ENCODE results near the gene RASAL2. TPM values are rescaled to one million over a fixed set of nuclear protein-coding genes. Genes with fewer than 3 reads are reported as not detected.
A peak's percentile ranks its signal among the peaks of the same experiment; 100 is the strongest.

The RASAL2 gene
- total RNA-seq, 1 experiment from 2014 or later = 22.2 TPM

GRCh38 chr1:178066296-178066907 lies 27.5 kb upstream of the RASAL2 start:
- H3K14ac ChIP-seq (ENCODE audit: insufficient read depth, low read length) = no peak overlapping the region
- no CpG with 5 or more reads among the region's 8 CpGs for WGBS (ENCODE audit: extremely low coverage, insufficient read length, low lambda C conversion rate)
- no peak overlapping the region for H4K91ac ChIP-seq (ENCODE audit: insufficient read length, low read depth, low read length)
- no peak for TF ChIP-seq CTCF (conservative IDR thresholded peaks at IDR 0.05)
- Mint-ChIP-seq H3K4me3 (no peak overlapping the region), H3K27ac (no peak overlapping the region), H3K36me3 (ENCODE audit: insufficient read depth in 1 of 3, low read depth in 3 of 3) (no peaks in the 10 kb centered on the region), H3K9me3 (no peaks in the 10 kb centered on the region), H3K27me3 (ENCODE audit: low read depth) (no peaks in the 10 kb centered on the region; the same call in 1 of the 2 replicates), H3K4me1 (peaks cover 11 to 21% of the 10 kb centered on the region in 2 experiments)
- peaks cover 7% of the 10 kb centered on the region for H3K4me1 ChIP-seq (ENCODE audit: insufficient read depth, low read length)
- no peak overlapping the region for H3T11ph ChIP-seq (ENCODE audit: low read length)
- H3K23ac ChIP-seq (ENCODE audit: insufficient read length, low read depth, low read length) = no peak overlapping the region
- H3K4ac ChIP-seq (ENCODE audit: low read depth, low read length) = no peak overlapping the region
- no peak overlapping the region for H4K5ac ChIP-seq (ENCODE audit: insufficient read length, low read depth, low read length)
- no peak overlapping the region for H2BK120ac ChIP-seq (ENCODE audit: low read depth, low read length, poor library complexity, severe bottlenecking)
- no peak overlapping the region for H3K56ac ChIP-seq (ENCODE audit: insufficient read length, low read depth, low read length)
- no peaks in the 10 kb centered on the region for H3K27me3 ChIP-seq (ENCODE audit: insufficient read depth, low read length)
- no peak overlapping the region for H2BK20ac ChIP-seq (ENCODE audit: low read depth, low read length, poor library complexity, severe bottlenecking)
- no peak overlapping the region for H4K8ac ChIP-seq (replicated peaks; ENCODE audit: insufficient read length, low read depth, low read length)
- no peak overlapping the region for H2BK5ac ChIP-seq (ENCODE audit: insufficient read length, low read length)
- H3K18ac ChIP-seq (ENCODE audit: insufficient read length, low read depth, low read length) = no peak overlapping the region
- H3K9me3 ChIP-seq (ENCODE audit: control insufficient read depth, low read depth, low read length) = no peaks in the 10 kb centered on the region
- no peaks in the 10 kb centered on the region for H3K23me2 ChIP-seq (ENCODE audit: insufficient read length, low read depth, low read length, poor library complexity, severe bottlenecking)
- peak; percentile 12 for DNase-seq
- no peak overlapping the region for H2BK12ac ChIP-seq (ENCODE audit: insufficient read length, low read depth, low read length)
- H3K27ac ChIP-seq (ENCODE audit: insufficient read length, low read depth, low read length) = no peak overlapping the region
- H3K9ac ChIP-seq (ENCODE audit: extremely low read depth, insufficient read length, low read length) = no peak overlapping the region
- H3K4me2 ChIP-seq (ENCODE audit: insufficient read depth, insufficient read length, low read length) = no peak overlapping the region
- H4K20me1 ChIP-seq (ENCODE audit: control insufficient read depth, insufficient read depth, insufficient read length) = no peaks in the 10 kb centered on the region
- no peaks in the 10 kb centered on the region for H3K79me1 ChIP-seq (ENCODE audit: insufficient read depth, low read depth, low read length, poor library complexity, severe bottlenecking)
- H3K79me2 ChIP-seq (ENCODE audit: insufficient read depth, low read length) = no peaks in the 10 kb centered on the region
- H2AK5ac ChIP-seq (ENCODE audit: insufficient read length, low read length) = no peak overlapping the region
- no peak overlapping the region for H2BK15ac ChIP-seq (ENCODE audit: low read depth, low read length)
- no peak overlapping the region for H2AFZ ChIP-seq (ENCODE audit: low read length)
